Esophagus squamous epithelium (tissue), 4 donors: ENCODE measurements around the gene CUEDC2.

ENCODE experiments used
- POLR2A ChIP-seq, 4 donors: fragments of 450-650 bp; IDR thresholded peaks; one replicate each; pipeline ENCODE4 v1.6.1; 2017; ENCODE audit warnings: antibody characterized with exemption in 4 of 4, mild to moderate bottlenecking in 4 of 4, moderate library complexity in 3 of 4
- TF ChIP-seq, protein P1 (sequence below), 6 experiments: fragments of 450-650 bp in 4 of 6; fragments of 200-600 bp in 2 of 6; sonication (generic) in 2 of 6; IDR thresholded peaks; one replicate each; pipeline ENCODE4 v1.5.1; 2016 to 2019; ENCODE audit warnings: antibody characterized with exemption in 6 of 6, mild to moderate bottlenecking in 4 of 6, moderate library complexity in 4 of 6

GRCh38 chr10:102379383-102379782 lies 53.0 kb downstream of the CUEDC2 start:
- TF ChIP-seq POLR2A (IDR thresholded peaks at IDR 0.05), result no peak
- TF ChIP-seq, protein P1, sequence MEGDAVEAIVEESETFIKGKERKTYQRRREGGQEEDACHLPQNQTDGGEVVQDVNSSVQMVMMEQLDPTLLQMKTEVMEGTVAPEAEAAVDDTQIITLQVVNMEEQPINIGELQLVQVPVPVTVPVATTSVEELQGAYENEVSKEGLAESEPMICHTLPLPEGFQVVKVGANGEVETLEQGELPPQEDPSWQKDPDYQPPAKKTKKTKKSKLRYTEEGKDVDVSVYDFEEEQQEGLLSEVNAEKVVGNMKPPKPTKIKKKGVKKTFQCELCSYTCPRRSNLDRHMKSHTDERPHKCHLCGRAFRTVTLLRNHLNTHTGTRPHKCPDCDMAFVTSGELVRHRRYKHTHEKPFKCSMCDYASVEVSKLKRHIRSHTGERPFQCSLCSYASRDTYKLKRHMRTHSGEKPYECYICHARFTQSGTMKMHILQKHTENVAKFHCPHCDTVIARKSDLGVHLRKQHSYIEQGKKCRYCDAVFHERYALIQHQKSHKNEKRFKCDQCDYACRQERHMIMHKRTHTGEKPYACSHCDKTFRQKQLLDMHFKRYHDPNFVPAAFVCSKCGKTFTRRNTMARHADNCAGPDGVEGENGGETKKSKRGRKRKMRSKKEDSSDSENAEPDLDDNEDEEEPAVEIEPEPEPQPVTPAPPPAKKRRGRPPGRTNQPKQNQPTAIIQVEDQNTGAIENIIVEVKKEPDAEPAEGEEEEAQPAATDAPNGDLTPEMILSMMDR (IDR thresholded peaks at IDR 0.05), result no peak
